SJCRH30 (cell line): ENCODE results near the gene FGF18. TPM values are rescaled to one million over a fixed set of nuclear protein-coding genes. Genes with fewer than 3 reads are reported as not detected.

Experiments
- DNase-seq, 2 experiments: peaks; one replicate each; pipeline ENCODE4 v3.0.0-alpha.2; 2015 to 2020
- H3K27ac ChIP-seq: fragments of 250-450 bp; sonication (Bioruptor Pico); 2 replicates; pipeline ENCODE4 v1.5.1; 2020; ENCODE audit warnings: mild to moderate bottlenecking, moderate library complexity
- H3K27me3 ChIP-seq: fragments of 250-450 bp; sonication (Bioruptor Pico); 2 replicates; pipeline ENCODE4 v1.5.1; 2020; ENCODE audit warnings: mild to moderate bottlenecking, moderate library complexity
- H3K36me3 ChIP-seq: fragments of 250-450 bp; sonication (Bioruptor Pico); 2 replicates; pipeline ENCODE4 v1.5.1; 2020; ENCODE audit warnings: mild to moderate bottlenecking, moderate library complexity
- H3K4me1 ChIP-seq: fragments of 250-450 bp; sonication (Bioruptor Pico); 2 replicates; pipeline ENCODE4 v1.5.1; 2020; ENCODE audit warnings: mild to moderate bottlenecking, moderate library complexity
- H3K4me3 ChIP-seq: fragments of 250-450 bp; sonication (Bioruptor Pico); 2 replicates; pipeline ENCODE4 v1.5.1; 2020; ENCODE audit warnings: mild to moderate bottlenecking, moderate library complexity
- H3K9me3 ChIP-seq: fragments of 250-450 bp; sonication (Bioruptor Pico); replicated peaks from 2 replicates; pipeline ENCODE4 v1.5.1; 2020; ENCODE audit warnings: mild to moderate bottlenecking, moderate library complexity
- total RNA-seq: library from RNA; depleted of rRNA; stranded (reverse); fragments of >200 nt; shearing (Covaris generic); gene quantifications from 2 replicates; pipeline ENCODE4 v1.2.3, GENCODE V29; 2014

The FGF18 gene
- total RNA-seq, 1 experiment from 2014 or later = not detected

- Histone ChIP-seq H3K27ac (no peak overlapping the region), H3K36me3 (no peaks in the 10 kb centered on the region), H3K27me3 (no peaks in the 10 kb centered on the region), H3K4me1 (no peaks in the 10 kb centered on the region), H3K9me3 (no peaks in the 10 kb centered on the region), H3K4me3 (no peak overlapping the region)
- DNase-seq = no peak
These were observed 34.5 kb downstream of the FGF18 start for GRCh38 chr5:171453988-171454387.

GRCh38 chr5:171454549-171454948 lies 35.1 kb downstream of the FGF18 start:
- Histone ChIP-seq H3K4me1 (no peaks in the 10 kb centered on the region), H3K9me3 (no peaks in the 10 kb centered on the region), H3K27me3 (no peaks in the 10 kb centered on the region), H3K27ac (no peak overlapping the region), H3K4me3 (no peak overlapping the region), H3K36me3 (no peaks in the 10 kb centered on the region)
- no peak for DNase-seq

- H3K9me3 ChIP-seq = no peaks in the 10 kb centered on the region
- H3K4me1 ChIP-seq = no peaks in the 10 kb centered on the region
- no peaks in the 10 kb centered on the region for H3K27me3 ChIP-seq
- H3K36me3 ChIP-seq = no peaks in the 10 kb centered on the region
- no peak overlapping the region for H3K27ac ChIP-seq
- DNase-seq = no peak
- no peak overlapping the region for H3K4me3 ChIP-seq
These were observed 36.1 kb downstream of the FGF18 start for GRCh38 chr5:171455522-171455921.

GRCh38 chr5:171457208-171457981 lies 37.9 kb downstream of the FGF18 start:
- Histone ChIP-seq H3K36me3 (no peaks in the 10 kb centered on the region), H3K4me3 (no peak overlapping the region), H3K27ac (no peak overlapping the region), H3K9me3 (no peaks in the 10 kb centered on the region), H3K27me3 (no peaks in the 10 kb centered on the region), H3K4me1 (no peaks in the 10 kb centered on the region)
- DNase-seq = no peak

GRCh38 chr5:171459839-171460238 lies 40.4 kb downstream of the FGF18 start:
- Histone ChIP-seq H3K27ac (no peak overlapping the region), H3K9me3 (no peaks in the 10 kb centered on the region), H3K4me1 (no peaks in the 10 kb centered on the region), H3K27me3 (no peaks in the 10 kb centered on the region), H3K4me3 (no peak overlapping the region), H3K36me3 (no peaks in the 10 kb centered on the region)
- DNase-seq = no peak

GRCh38 chr5:171462136-171462927 lies 42.9 kb downstream of the FGF18 start:
- Histone ChIP-seq H3K4me3 (no peak overlapping the region), H3K36me3 (no peaks in the 10 kb centered on the region), H3K9me3 (no peaks in the 10 kb centered on the region), H3K4me1 (no peaks in the 10 kb centered on the region), H3K27me3 (no peaks in the 10 kb centered on the region), H3K27ac (no peak overlapping the region)
- no peak for DNase-seq

- Histone ChIP-seq H3K36me3 (no peaks in the 10 kb centered on the region), H3K27me3 (no peaks in the 10 kb centered on the region), H3K4me3 (no peak overlapping the region), H3K9me3 (no peaks in the 10 kb centered on the region), H3K27ac (no peak overlapping the region), H3K4me1 (no peaks in the 10 kb centered on the region)
- DNase-seq = no peak
These were observed 43.7 kb downstream of the FGF18 start for GRCh38 chr5:171462928-171463861.

GRCh38 chr5:171463862-171464229 lies 44.4 kb downstream of the FGF18 start:
- Histone ChIP-seq H3K27ac (no peak overlapping the region), H3K9me3 (no peaks in the 10 kb centered on the region), H3K27me3 (no peaks in the 10 kb centered on the region), H3K4me3 (no peak overlapping the region), H3K36me3 (no peaks in the 10 kb centered on the region), H3K4me1 (no peaks in the 10 kb centered on the region)
- DNase-seq = no peak

GRCh38 chr5:171464829-171465228 lies 45.4 kb downstream of the FGF18 start:
- H3K4me1 ChIP-seq = no peaks in the 10 kb centered on the region
- DNase-seq = no peak
- H3K27ac ChIP-seq = no peak overlapping the region
- H3K4me3 ChIP-seq = no peak overlapping the region
- H3K36me3 ChIP-seq = no peaks in the 10 kb centered on the region
- no peaks in the 10 kb centered on the region for H3K9me3 ChIP-seq
- no peaks in the 10 kb centered on the region for H3K27me3 ChIP-seq

- Histone ChIP-seq H3K27me3 (no peaks in the 10 kb centered on the region), H3K4me3 (no peak overlapping the region), H3K36me3 (no peaks in the 10 kb centered on the region), H3K4me1 (no peaks in the 10 kb centered on the region), H3K9me3 (no peaks in the 10 kb centered on the region), H3K27ac (no peak overlapping the region)
- no peak for DNase-seq
These were observed 47.7 kb downstream of the FGF18 start for GRCh38 chr5:171467107-171467506.

GRCh38 chr5:171469326-171469725 lies 49.9 kb downstream of the FGF18 start:
- DNase-seq = no peak

GRCh38 chr5:171470420-171470819 lies 51.0 kb downstream of the FGF18 start:
- H3K4me3 ChIP-seq = no peak overlapping the region

More at GRCh38 chr5:171469326-171469725, 49.9 kb downstream of the FGF18 start:
- H3K27me3 ChIP-seq = no peaks in the 10 kb centered on the region
- H3K9me3 ChIP-seq = no peaks in the 10 kb centered on the region
- no peaks in the 10 kb centered on the region for H3K4me1 ChIP-seq
- no peak overlapping the region for H3K4me3 ChIP-seq
- no peaks in the 10 kb centered on the region for H3K36me3 ChIP-seq
- H3K27ac ChIP-seq = no peak overlapping the region

GRCh38 chr5:171474230-171474813 lies 54.9 kb downstream of the FGF18 start:
- no peak overlapping the region for H3K27ac ChIP-seq
- no peak overlapping the region for H3K4me3 ChIP-seq
- no peaks in the 10 kb centered on the region for H3K4me1 ChIP-seq
- DNase-seq = no peak
- no peaks in the 10 kb centered on the region for H3K36me3 ChIP-seq
- no peaks in the 10 kb centered on the region for H3K9me3 ChIP-seq
- no peaks in the 10 kb centered on the region for H3K27me3 ChIP-seq

More at GRCh38 chr5:171470420-171470819, 51.0 kb downstream of the FGF18 start:
- H3K36me3 ChIP-seq = no peaks in the 10 kb centered on the region
- no peaks in the 10 kb centered on the region for H3K27me3 ChIP-seq
- H3K4me1 ChIP-seq = no peaks in the 10 kb centered on the region
- DNase-seq = no peak
- no peak overlapping the region for H3K27ac ChIP-seq
- no peaks in the 10 kb centered on the region for H3K9me3 ChIP-seq

- DNase-seq = no peak
- Histone ChIP-seq H3K4me1 (no peaks in the 10 kb centered on the region), H3K27me3 (no peaks in the 10 kb centered on the region), H3K36me3 (no peaks in the 10 kb centered on the region), H3K27ac (no peak overlapping the region), H3K9me3 (no peaks in the 10 kb centered on the region), H3K4me3 (no peak overlapping the region)
These were observed 56.1 kb downstream of the FGF18 start for GRCh38 chr5:171475596-171475995.
